ENCODE results near the gene PER3. TPM values are rescaled to one million over a fixed set of nuclear protein-coding genes. Genes with fewer than 3 reads are reported as not detected.

Gene PER3
- total and polyA plus RNA-seq, 9 of the 15 experiments (the other 6 are each of a cell fraction or from before 2014, with no cell fraction given) = 11.9 to 22.5 (median 14.6) TPM

DNA sequence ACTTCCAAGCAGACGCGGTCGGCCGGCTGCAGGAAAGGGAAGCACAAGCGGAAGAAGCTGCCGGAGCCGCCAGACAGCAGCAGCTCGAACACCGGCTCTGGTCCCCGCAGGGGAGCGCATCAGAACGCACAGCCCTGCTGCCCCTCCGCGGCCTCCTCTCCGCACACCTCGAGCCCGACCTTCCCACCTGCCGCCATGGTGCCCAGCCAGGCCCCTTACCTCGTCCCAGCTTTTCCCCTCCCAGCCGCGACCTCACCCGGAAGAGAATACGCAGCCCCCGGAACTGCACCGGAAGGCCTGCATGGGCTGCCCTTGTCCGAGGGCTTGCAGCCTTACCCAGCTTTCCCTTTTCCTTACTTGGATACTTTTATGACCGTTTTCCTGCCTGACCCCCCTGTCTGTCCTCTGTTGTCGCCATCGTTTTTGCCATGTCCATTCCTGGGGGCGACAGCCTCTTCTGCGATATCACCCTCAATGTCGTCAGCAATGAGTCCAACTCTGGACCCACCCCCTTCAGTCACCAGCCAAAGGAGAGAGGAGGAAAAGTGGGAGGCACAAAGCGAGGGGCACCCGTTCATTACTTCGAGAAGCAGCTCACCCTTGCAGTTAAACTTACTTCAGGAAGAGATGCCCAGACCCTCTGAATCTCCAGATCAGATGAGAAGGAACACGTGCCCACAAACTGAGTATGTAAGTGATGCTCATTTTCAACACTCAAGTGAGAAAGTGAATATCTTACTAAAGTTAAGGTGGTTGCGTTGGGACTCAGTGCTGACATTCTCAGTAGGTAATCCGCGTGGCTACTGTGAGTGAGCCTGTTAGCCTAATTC lies 43.2 kb downstream of the PER3 start (continued):
- TF ChIP-seq, protein P1, sequence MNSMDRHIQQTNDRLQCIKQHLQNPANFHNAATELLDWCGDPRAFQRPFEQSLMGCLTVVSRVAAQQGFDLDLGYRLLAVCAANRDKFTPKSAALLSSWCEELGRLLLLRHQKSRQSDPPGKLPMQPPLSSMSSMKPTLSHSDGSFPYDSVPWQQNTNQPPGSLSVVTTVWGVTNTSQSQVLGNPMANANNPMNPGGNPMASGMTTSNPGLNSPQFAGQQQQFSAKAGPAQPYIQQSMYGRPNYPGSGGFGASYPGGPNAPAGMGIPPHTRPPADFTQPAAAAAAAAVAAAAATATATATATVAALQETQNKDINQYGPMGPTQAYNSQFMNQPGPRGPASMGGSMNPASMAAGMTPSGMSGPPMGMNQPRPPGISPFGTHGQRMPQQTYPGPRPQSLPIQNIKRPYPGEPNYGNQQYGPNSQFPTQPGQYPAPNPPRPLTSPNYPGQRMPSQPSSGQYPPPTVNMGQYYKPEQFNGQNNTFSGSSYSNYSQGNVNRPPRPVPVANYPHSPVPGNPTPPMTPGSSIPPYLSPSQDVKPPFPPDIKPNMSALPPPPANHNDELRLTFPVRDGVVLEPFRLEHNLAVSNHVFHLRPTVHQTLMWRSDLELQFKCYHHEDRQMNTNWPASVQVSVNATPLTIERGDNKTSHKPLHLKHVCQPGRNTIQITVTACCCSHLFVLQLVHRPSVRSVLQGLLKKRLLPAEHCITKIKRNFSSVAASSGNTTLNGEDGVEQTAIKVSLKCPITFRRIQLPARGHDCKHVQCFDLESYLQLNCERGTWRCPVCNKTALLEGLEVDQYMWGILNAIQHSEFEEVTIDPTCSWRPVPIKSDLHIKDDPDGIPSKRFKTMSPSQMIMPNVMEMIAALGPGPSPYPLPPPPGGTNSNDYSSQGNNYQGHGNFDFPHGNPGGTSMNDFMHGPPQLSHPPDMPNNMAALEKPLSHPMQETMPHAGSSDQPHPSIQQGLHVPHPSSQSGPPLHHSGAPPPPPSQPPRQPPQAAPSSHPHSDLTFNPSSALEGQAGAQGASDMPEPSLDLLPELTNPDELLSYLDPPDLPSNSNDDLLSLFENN (IDR thresholded peaks at IDR 0.05; ENCODE audit: low read depth in 2 of 2, low read length in 2 of 2) = no peak
- TF ChIP-seq, protein P2, sequence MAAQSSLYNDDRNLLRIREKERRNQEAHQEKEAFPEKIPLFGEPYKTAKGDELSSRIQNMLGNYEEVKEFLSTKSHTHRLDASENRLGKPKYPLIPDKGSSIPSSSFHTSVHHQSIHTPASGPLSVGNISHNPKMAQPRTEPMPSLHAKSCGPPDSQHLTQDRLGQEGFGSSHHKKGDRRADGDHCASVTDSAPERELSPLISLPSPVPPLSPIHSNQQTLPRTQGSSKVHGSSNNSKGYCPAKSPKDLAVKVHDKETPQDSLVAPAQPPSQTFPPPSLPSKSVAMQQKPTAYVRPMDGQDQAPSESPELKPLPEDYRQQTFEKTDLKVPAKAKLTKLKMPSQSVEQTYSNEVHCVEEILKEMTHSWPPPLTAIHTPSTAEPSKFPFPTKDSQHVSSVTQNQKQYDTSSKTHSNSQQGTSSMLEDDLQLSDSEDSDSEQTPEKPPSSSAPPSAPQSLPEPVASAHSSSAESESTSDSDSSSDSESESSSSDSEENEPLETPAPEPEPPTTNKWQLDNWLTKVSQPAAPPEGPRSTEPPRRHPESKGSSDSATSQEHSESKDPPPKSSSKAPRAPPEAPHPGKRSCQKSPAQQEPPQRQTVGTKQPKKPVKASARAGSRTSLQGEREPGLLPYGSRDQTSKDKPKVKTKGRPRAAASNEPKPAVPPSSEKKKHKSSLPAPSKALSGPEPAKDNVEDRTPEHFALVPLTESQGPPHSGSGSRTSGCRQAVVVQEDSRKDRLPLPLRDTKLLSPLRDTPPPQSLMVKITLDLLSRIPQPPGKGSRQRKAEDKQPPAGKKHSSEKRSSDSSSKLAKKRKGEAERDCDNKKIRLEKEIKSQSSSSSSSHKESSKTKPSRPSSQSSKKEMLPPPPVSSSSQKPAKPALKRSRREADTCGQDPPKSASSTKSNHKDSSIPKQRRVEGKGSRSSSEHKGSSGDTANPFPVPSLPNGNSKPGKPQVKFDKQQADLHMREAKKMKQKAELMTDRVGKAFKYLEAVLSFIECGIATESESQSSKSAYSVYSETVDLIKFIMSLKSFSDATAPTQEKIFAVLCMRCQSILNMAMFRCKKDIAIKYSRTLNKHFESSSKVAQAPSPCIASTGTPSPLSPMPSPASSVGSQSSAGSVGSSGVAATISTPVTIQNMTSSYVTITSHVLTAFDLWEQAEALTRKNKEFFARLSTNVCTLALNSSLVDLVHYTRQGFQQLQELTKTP (IDR thresholded peaks at IDR 0.05; ENCODE audit: low read depth in 1 of 2, partially characterized antibody in 2 of 2) = peak in 1 of 2 experiments; percentile 51
- no peak for TF ChIP-seq ZNF3 (CRISPR knock-in tag; IDR thresholded peaks at IDR 0.05)
- TF ChIP-seq NCOA4 (IDR thresholded peaks at IDR 0.05; ENCODE audit: partially characterized antibody) = no peak
- peak; percentile 30 for TF ChIP-seq SAP30 (IDR thresholded peaks at IDR 0.05; ENCODE audit: borderline replicate concordance, insufficient read depth, low read depth, low read length, poor library complexity, severe bottlenecking)
- TF ChIP-seq, protein P3, sequence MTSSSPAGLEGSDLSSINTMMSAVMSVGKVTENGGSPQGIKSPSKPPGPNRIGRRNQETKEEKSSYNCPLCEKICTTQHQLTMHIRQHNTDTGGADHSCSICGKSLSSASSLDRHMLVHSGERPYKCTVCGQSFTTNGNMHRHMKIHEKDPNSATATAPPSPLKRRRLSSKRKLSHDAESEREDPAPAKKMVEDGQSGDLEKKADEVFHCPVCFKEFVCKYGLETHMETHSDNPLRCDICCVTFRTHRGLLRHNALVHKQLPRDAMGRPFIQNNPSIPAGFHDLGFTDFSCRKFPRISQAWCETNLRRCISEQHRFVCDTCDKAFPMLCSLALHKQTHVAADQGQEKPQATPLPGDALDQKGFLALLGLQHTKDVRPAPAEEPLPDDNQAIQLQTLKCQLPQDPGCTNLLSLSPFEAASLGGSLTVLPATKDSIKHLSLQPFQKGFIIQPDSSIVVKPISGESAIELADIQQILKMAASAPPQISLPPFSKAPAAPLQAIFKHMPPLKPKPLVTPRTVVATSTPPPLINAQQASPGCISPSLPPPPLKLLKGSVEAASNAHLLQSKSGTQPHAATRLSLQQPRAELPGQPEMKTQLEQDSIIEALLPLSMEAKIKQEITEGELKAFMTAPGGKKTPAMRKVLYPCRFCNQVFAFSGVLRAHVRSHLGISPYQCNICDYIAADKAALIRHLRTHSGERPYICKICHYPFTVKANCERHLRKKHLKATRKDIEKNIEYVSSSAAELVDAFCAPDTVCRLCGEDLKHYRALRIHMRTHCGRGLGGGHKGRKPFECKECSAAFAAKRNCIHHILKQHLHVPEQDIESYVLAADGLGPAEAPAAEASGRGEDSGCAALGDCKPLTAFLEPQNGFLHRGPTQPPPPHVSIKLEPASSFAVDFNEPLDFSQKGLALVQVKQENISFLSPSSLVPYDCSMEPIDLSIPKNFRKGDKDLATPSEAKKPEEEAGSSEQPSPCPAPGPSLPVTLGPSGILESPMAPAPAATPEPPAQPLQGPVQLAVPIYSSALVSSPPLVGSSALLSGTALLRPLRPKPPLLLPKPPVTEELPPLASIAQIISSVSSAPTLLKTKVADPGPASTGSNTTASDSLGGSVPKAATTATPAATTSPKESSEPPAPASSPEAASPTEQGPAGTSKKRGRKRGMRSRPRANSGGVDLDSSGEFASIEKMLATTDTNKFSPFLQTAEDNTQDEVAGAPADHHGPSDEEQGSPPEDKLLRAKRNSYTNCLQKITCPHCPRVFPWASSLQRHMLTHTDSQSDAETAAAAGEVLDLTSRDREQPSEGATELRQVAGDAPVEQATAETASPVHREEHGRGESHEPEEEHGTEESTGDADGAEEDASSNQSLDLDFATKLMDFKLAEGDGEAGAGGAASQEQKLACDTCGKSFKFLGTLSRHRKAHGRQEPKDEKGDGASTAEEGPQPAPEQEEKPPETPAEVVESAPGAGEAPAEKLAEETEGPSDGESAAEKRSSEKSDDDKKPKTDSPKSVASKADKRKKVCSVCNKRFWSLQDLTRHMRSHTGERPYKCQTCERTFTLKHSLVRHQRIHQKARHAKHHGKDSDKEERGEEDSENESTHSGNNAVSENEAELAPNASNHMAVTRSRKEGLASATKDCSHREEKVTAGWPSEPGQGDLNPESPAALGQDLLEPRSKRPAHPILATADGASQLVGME (CRISPR knock-in tag; IDR thresholded peaks at IDR 0.05) = no peak
- no peak for TF ChIP-seq RAD51 (IDR thresholded peaks at IDR 0.05; ENCODE audit: borderline replicate concordance, low read depth)
- peak; percentile 20; the same call in 1 of the 2 replicates for TF ChIP-seq LARP7 (IDR thresholded peaks at IDR 0.05)
- no peak for TF ChIP-seq SRSF7 (optimal IDR thresholded peaks at IDR 0.05; ENCODE audit: low read depth, low read length)

Measured in K562 (cell line).